A673 (cell line): ENCODE results near the gene EFCAB5. TPM values are rescaled to one million over a fixed set of nuclear protein-coding genes. Genes with fewer than 3 reads are reported as not detected.

Experiments
- BruUV-seq: library from RNA; stranded (reverse); fragments of 400-500 nt; replicated peaks from 2 replicates; lab custom pipeline; 2021; lab: Mats Ljungman, UMichigan
- CTCF ChIA-PET: fragments of 300-600 bp; sonication (Branson Sonifier 250); formaldehyde crosslinking; loops from one replicate; lab custom pipeline; 2022; ENCODE audit warnings: antibody characterized with exemption; lab: Charles Lee
- POLR2A ChIA-PET: fragments of 300-600 bp; sonication (Branson Sonifier 250); formaldehyde crosslinking; loops from one replicate; lab custom pipeline; 2022; ENCODE audit warnings: antibody characterized with exemption; ENCODE audit not compliant: low non-redundant PET; lab: Charles Lee
- DNase-seq: peaks from one replicate; pipeline ENCODE4 v3.0.0-alpha.2; 2015; ENCODE audit warnings: low spot score
- H3K27ac ChIP-seq: fragments of 200-600 bp; sonication (generic); 2 replicates; pipeline ENCODE4 v1.5.1; 2016; ENCODE audit warnings: mixed run types, low read depth, mild to moderate bottlenecking, mixed read lengths, antibody characterized with exemption, low read length; ENCODE audit not compliant: poor library complexity, severe bottlenecking
- H3K27me3 ChIP-seq: fragments of 200-600 bp; sonication (generic); replicated peaks from 2 replicates; pipeline ENCODE4 v1.6.1; 2017; ENCODE audit warnings: mixed run types, low read depth, mild to moderate bottlenecking, mixed read lengths, antibody characterized with exemption, low read length; ENCODE audit not compliant: insufficient read depth, poor library complexity
- H3K36me3 ChIP-seq: fragments of 200-600 bp; sonication (generic); 2 replicates; pipeline ENCODE4 v1.6.1; 2016; ENCODE audit warnings: mixed run types, mild to moderate bottlenecking, mixed read lengths, antibody characterized with exemption, low read length; ENCODE audit not compliant: insufficient read depth, poor library complexity, severe bottlenecking
- H3K4me1 ChIP-seq: fragments of 200-600 bp; sonication (generic); 2 replicates; pipeline ENCODE4 v1.6.1; 2017; ENCODE audit warnings: mixed run types, mild to moderate bottlenecking, mixed read lengths, antibody characterized with exemption, low read length; ENCODE audit not compliant: insufficient read depth, poor library complexity, severe bottlenecking
- H3K4me3 ChIP-seq: fragments of 200-600 bp; sonication (generic); 2 replicates; pipeline ENCODE4 v1.5.1; 2016; ENCODE audit warnings: low read depth, mixed run types, mild to moderate bottlenecking, mixed read lengths, low read length; ENCODE audit not compliant: poor library complexity, severe bottlenecking
- H3K9me3 ChIP-seq: fragments of 200-600 bp; sonication (generic); 2 replicates; pipeline ENCODE4 v1.6.1; 2016; ENCODE audit warnings: mixed run types, low read depth, mild to moderate bottlenecking, mixed read lengths, antibody characterized with exemption, low read length; ENCODE audit not compliant: poor library complexity, severe bottlenecking
- CTCF ChIP-seq: fragments of 300-800, 200-600 bp; sonication (generic); conservative IDR thresholded peaks from 2 replicates; pipeline ENCODE4 v1.5.1; 2017; ENCODE audit warnings: low read depth, mild to moderate bottlenecking, antibody characterized with exemption, low read length, moderate library complexity, mixed read lengths
- EZH2 ChIP-seq: fragments of 200-600 bp; sonication (generic); IDR thresholded peaks from 2 replicates; pipeline ENCODE4 v1.6.1; 2017; ENCODE audit warnings: borderline replicate concordance, low read depth, mild to moderate bottlenecking, mixed read lengths, antibody characterized with exemption, low read length; ENCODE audit not compliant: poor library complexity, severe bottlenecking
- intact Hi-C: fragments of 100-400 bp; cut with micrococcal nuclease; formaldehyde crosslinking; loops from one replicate; pipeline ENCODE4 v1.10.0; 2022; ENCODE audit not compliant: unreplicated experiment
- total RNA-seq: library from RNA; stranded (reverse); gene quantifications from 2 replicates; pipeline ENCODE4 v1.2.3, GENCODE V29; 2021

EFCAB5 gene
- total RNA-seq, 1 experiment from 2014 or later = 2.8 TPM

GRCh38 chr17:29996458-29996857, 55.0 kb downstream of the EFCAB5 start:
- POLR2A ChIA-PET = no interaction called here
- CTCF ChIA-PET = no interaction called here
- H3K4me3 ChIP-seq = no peak overlapping the region
- BruUV-seq = no TSS peak
- no peaks in the 10 kb centered on the region for H3K36me3 ChIP-seq
- no peak for DNase-seq
- H3K27ac ChIP-seq = no peak overlapping the region
- peaks cover 7% of the 10 kb centered on the region for H3K9me3 ChIP-seq
- H3K27me3 ChIP-seq = no peaks in the 10 kb centered on the region
- TF ChIP-seq EZH2 (no peak), CTCF (no peak)
- intact Hi-C loops = no loop called here
- H3K4me1 ChIP-seq = no peaks in the 10 kb centered on the region

- BruUV-seq = no TSS peak
- ChIA-PET CTCF (no interaction called here), POLR2A (no interaction called here)
- Histone ChIP-seq H3K4me3 (no peak overlapping the region), H3K4me1 (peaks cover 4% of the 10 kb centered on the region), H3K27me3 (no peaks in the 10 kb centered on the region), H3K9me3 (no peaks in the 10 kb centered on the region), H3K36me3 (no peaks in the 10 kb centered on the region), H3K27ac (no peak overlapping the region)
- DNase-seq = peak; percentile 8
- intact Hi-C loops = no loop called here
- peak; percentile 37; the same call in 1 of the 2 replicates for TF ChIP-seq CTCF
- no peak for TF ChIP-seq EZH2
These were observed 58.7 kb downstream of the EFCAB5 start for GRCh38 chr17:30000001-30000754.

- intact Hi-C loops = no loop called here
- H3K27me3 ChIP-seq = no peaks in the 10 kb centered on the region
- no peaks in the 10 kb centered on the region for H3K9me3 ChIP-seq
- no peak overlapping the region for H3K27ac ChIP-seq
- H3K36me3 ChIP-seq = no peaks in the 10 kb centered on the region
- DNase-seq = no peak
- peaks cover 4% of the 10 kb centered on the region for H3K4me1 ChIP-seq
- TF ChIP-seq CTCF (no peak), EZH2 (no peak)
- ChIA-PET CTCF (no interaction called here), POLR2A (no interaction called here)
- no TSS peak for BruUV-seq
- no peak overlapping the region for H3K4me3 ChIP-seq
These were observed 59.4 kb downstream of the EFCAB5 start for GRCh38 chr17:30000755-30001257.
